Caco-2 (cell line): ENCODE measurements around the gene METTL25. TPM values are rescaled to one million over a fixed set of nuclear protein-coding genes. Genes with fewer than 3 reads are reported as not detected.
A peak's percentile ranks its signal among the peaks of the same experiment; 100 is the strongest.

Experiments
- BruUV-seq: library from RNA; stranded (reverse); fragments of 400-500 nt; replicated peaks from 2 replicates; lab custom pipeline; 2021; lab: Mats Ljungman, UMichigan
- CTCF ChIA-PET: fragments of 300-600 bp; sonication (Branson Sonifier 250); formaldehyde crosslinking; loops from one replicate; lab custom pipeline; 2022; ENCODE audit warnings: antibody characterized with exemption; lab: Charles Lee
- POLR2A ChIA-PET: fragments of 300-600 bp; sonication (Branson Sonifier 250); formaldehyde crosslinking; loops from one replicate; lab custom pipeline; 2022; ENCODE audit warnings: antibody characterized with exemption; lab: Charles Lee
- DNase-seq, 2 experiments: peaks; one replicate each; pipeline versions ENCODE4 v3.0.0 to v3.0.0-alpha.2; 2020 to 2022
- H3K27me3 ChIP-seq: replicated peaks from 2 replicates; pipeline ENCODE4 v1.6.0; 2011; ENCODE audit warnings: low read length; ENCODE audit not compliant: control insufficient read depth, insufficient read depth
- H3K36me3 ChIP-seq: 2 replicates; pipeline ENCODE4 v1.5.1; 2011; ENCODE audit warnings: low read length; ENCODE audit not compliant: control insufficient read depth, insufficient read depth
- H3K4me1 ChIP-seq: fragments of 250-450 bp; sonication (Bioruptor Pico); 2 replicates; pipeline ENCODE4 v1.5.1; 2020; ENCODE audit warnings: mild to moderate bottlenecking
- H3K4me3 ChIP-seq: 2 replicates; pipeline ENCODE4 v1.5.1; 2011; ENCODE audit warnings: low read depth, mild to moderate bottlenecking, control low read depth, low read length
- H3K9me3 ChIP-seq: fragments of 250-450 bp; sonication (Bioruptor Pico); 2 replicates; pipeline ENCODE4 v1.5.1; 2020; ENCODE audit warnings: mild to moderate bottlenecking, moderate library complexity
- H3K27ac Mint-ChIP-seq: one replicate; pipeline ENCODE4 v1.8.0; 2022; ENCODE audit warnings: mixed read lengths; ENCODE audit not compliant: unreplicated experiment
- H3K27me3 Mint-ChIP-seq: one replicate; pipeline ENCODE4 v1.8.0; 2022; ENCODE audit warnings: mixed read lengths; ENCODE audit not compliant: insufficient read depth, unreplicated experiment
- H3K36me3 Mint-ChIP-seq: one replicate; pipeline ENCODE4 v1.8.0; 2022; ENCODE audit warnings: mild to moderate bottlenecking, mixed read lengths; ENCODE audit not compliant: insufficient read depth, unreplicated experiment
- H3K4me1 Mint-ChIP-seq: one replicate; pipeline ENCODE4 v1.8.0; 2022; ENCODE audit warnings: low read depth, mixed read lengths; ENCODE audit not compliant: unreplicated experiment
- H3K4me3 Mint-ChIP-seq: one replicate; pipeline ENCODE4 v1.8.0; 2022; ENCODE audit warnings: mild to moderate bottlenecking, moderate library complexity, mixed read lengths; ENCODE audit not compliant: unreplicated experiment
- H3K9me3 Mint-ChIP-seq: one replicate; pipeline ENCODE4 v1.8.0; 2022; ENCODE audit warnings: mixed read lengths; ENCODE audit not compliant: unreplicated experiment
- CTCF ChIP-seq, 2 experiments: fragments of 200-600 bp in 1 of 2; IDR thresholded peaks; 1 replicate in 1 of 2; 2 replicates in 1 of 2; pipeline versions ENCODE4 v1.5.1 to v1.8.0; 2011 to 2022; ENCODE audit warnings: antibody characterized with exemption in 1 of 2, control low read depth in 1 of 2, inconsistent platforms in 1 of 2, low read depth in 1 of 2, low read length in 1 of 2, mild to moderate bottlenecking in 1 of 2, moderate library complexity in 1 of 2; ENCODE audit not compliant: insufficient read depth in 1 of 2, severe bottlenecking in 1 of 2, unreplicated experiment in 1 of 2
- intact Hi-C: fragments of 100-400 bp; cut with micrococcal nuclease; formaldehyde crosslinking; loops from one replicate; pipeline ENCODE4 v1.10.0; 2022; ENCODE audit not compliant: unreplicated experiment
- total RNA-seq: library from RNA; stranded (reverse); gene quantifications from 2 replicates; pipeline ENCODE4 v1.2.3, GENCODE V29; 2022

Gene METTL25
- total RNA-seq, 1 experiment from 2014 or later = 8.4 TPM

GRCh38 chr12:82351390-82351789 lies 6.9 kb upstream of the METTL25 start:
- intact Hi-C loops = no loop called here
- Histone ChIP-seq H3K36me3 (peaks cover 2% of the 10 kb centered on the region; the same call in 1 of the 2 replicates), H3K9me3 (no peaks in the 10 kb centered on the region), H3K27me3 (no peaks in the 10 kb centered on the region), H3K4me1 (no peaks in the 10 kb centered on the region; the same call in 1 of the 2 replicates), H3K4me3 (no peak overlapping the region)
- Mint-ChIP-seq H3K36me3 (peaks cover 25% of the 10 kb centered on the region), H3K4me1 (no peaks in the 10 kb centered on the region), H3K27me3 (no peaks in the 10 kb centered on the region), H3K27ac (no peak overlapping the region), H3K4me3 (no peak overlapping the region), H3K9me3 (no peaks in the 10 kb centered on the region)
- ChIA-PET CTCF (no interaction called here), POLR2A (no interaction called here)
- no peak for TF ChIP-seq CTCF (IDR thresholded peaks at IDR 0.05; ENCODE audit: insufficient read depth in 1 of 2, low read depth in 1 of 2, low read length in 1 of 2, severe bottlenecking in 1 of 2, unreplicated experiment in 1 of 2)
- no TSS peak for BruUV-seq
- no peak for DNase-seq

GRCh38 chr12:82357340-82357739 lies 989 bp upstream of the METTL25 start:
- BruUV-seq = no TSS peak
- Histone ChIP-seq H3K27me3 (no peaks in the 10 kb centered on the region), H3K9me3 (no peaks in the 10 kb centered on the region), H3K4me3 (peak overlapping the region; percentile 84), H3K36me3 (no peaks in the 10 kb centered on the region), H3K4me1 (no peaks in the 10 kb centered on the region; the same call in 1 of the 2 replicates)
- CTCF ChIA-PET = no interaction called here
- peak overlapping the region; percentile 100 for H3K27ac Mint-ChIP-seq
- no peak for DNase-seq
- H3K4me1 Mint-ChIP-seq = peaks cover 6% of the 10 kb centered on the region
- POLR2A ChIA-PET = no interaction called here
- no peaks in the 10 kb centered on the region for H3K27me3 Mint-ChIP-seq
- peak overlapping the region; percentile 99 for H3K4me3 Mint-ChIP-seq
- intact Hi-C loops = no loop called here
- no peaks in the 10 kb centered on the region for H3K9me3 Mint-ChIP-seq
- peaks cover 41% of the 10 kb centered on the region for H3K36me3 Mint-ChIP-seq
- no peak for TF ChIP-seq CTCF (IDR thresholded peaks at IDR 0.05; ENCODE audit: insufficient read depth in 1 of 2, low read depth in 1 of 2, low read length in 1 of 2, severe bottlenecking in 1 of 2, unreplicated experiment in 1 of 2)

- BruUV-seq = TSS peak; percentile 48
- CTCF ChIA-PET = interaction anchor here (1.0 kb wide), 1 partner anchor 28 kb away, joined by 4 read pairs; no protein-coding TSS in a partner anchor
Measured at GRCh38 chr12:82357845-82358199, 507 bp upstream of the METTL25 start.

More at GRCh38 chr12:82357845-82358199, 507 bp upstream of the METTL25 start:
- POLR2A ChIA-PET = interaction anchor here (1.2 kb wide), 1 partner anchor 268 kb away, joined by 4 read pairs; no protein-coding TSS in a partner anchor
- H3K36me3 Mint-ChIP-seq = peaks cover 41% of the 10 kb centered on the region
- no peaks in the 10 kb centered on the region for H3K9me3 Mint-ChIP-seq
- H3K27ac Mint-ChIP-seq = peak overlapping the region; percentile 100
- no peaks in the 10 kb centered on the region for H3K27me3 Mint-ChIP-seq
- Histone ChIP-seq H3K4me3 (peak overlapping the region; percentile 84), H3K4me1 (no peaks in the 10 kb centered on the region; the same call in 1 of the 2 replicates), H3K36me3 (no peaks in the 10 kb centered on the region), H3K9me3 (no peaks in the 10 kb centered on the region), H3K27me3 (no peaks in the 10 kb centered on the region)
- H3K4me1 Mint-ChIP-seq = peaks cover 6% of the 10 kb centered on the region
- DNase-seq = no peak
- no peak for TF ChIP-seq CTCF (IDR thresholded peaks at IDR 0.05; ENCODE audit: insufficient read depth in 1 of 2, low read depth in 1 of 2, low read length in 1 of 2, severe bottlenecking in 1 of 2, unreplicated experiment in 1 of 2)
- H3K4me3 Mint-ChIP-seq = peak overlapping the region; percentile 99
- intact Hi-C loops = loop anchor here (1.0 kb wide), 1 partner anchor 714 kb away; no protein-coding TSS in a partner anchor
